ENCODE measurements around the gene TXNDC5.

DNA sequence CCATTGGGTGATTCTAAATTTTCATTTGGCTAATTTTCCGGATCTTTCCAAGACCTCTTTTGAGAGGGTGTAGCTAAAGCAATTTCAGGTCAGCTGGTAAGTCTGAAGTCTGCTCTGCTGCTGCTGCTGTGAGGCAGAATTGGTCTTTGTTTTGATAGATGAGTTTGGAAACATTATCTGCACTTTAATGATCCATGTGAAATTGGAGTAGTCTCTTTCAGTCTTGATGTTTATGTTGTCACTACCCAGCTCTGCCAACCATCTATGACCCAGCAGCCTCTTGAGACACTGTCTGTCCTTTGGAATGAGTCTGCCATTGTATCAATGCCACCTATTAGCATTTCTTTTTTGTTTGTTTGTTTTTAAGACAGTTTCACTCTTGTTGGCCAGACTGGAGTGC, 44.1 kb downstream of the TXNDC5 start:
- TF ChIP-seq, protein P1, sequence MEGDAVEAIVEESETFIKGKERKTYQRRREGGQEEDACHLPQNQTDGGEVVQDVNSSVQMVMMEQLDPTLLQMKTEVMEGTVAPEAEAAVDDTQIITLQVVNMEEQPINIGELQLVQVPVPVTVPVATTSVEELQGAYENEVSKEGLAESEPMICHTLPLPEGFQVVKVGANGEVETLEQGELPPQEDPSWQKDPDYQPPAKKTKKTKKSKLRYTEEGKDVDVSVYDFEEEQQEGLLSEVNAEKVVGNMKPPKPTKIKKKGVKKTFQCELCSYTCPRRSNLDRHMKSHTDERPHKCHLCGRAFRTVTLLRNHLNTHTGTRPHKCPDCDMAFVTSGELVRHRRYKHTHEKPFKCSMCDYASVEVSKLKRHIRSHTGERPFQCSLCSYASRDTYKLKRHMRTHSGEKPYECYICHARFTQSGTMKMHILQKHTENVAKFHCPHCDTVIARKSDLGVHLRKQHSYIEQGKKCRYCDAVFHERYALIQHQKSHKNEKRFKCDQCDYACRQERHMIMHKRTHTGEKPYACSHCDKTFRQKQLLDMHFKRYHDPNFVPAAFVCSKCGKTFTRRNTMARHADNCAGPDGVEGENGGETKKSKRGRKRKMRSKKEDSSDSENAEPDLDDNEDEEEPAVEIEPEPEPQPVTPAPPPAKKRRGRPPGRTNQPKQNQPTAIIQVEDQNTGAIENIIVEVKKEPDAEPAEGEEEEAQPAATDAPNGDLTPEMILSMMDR (IDR thresholded peaks at IDR 0.05; ENCODE audit: insufficient read depth, low read depth, low read length): no peak
- no peak for TF ChIP-seq EZH2 (IDR thresholded peaks at IDR 0.05; ENCODE audit: insufficient read depth, low read length)
